ENCODE data around the gene TNFRSF21. TPM values are rescaled to one million over a fixed set of nuclear protein-coding genes. Genes with fewer than 3 reads are reported as not detected.

TNFRSF21 gene
- total and polyA plus RNA-seq, 2 donors from 2014 or later = 40.3 to 45.5 TPM

DNA sequence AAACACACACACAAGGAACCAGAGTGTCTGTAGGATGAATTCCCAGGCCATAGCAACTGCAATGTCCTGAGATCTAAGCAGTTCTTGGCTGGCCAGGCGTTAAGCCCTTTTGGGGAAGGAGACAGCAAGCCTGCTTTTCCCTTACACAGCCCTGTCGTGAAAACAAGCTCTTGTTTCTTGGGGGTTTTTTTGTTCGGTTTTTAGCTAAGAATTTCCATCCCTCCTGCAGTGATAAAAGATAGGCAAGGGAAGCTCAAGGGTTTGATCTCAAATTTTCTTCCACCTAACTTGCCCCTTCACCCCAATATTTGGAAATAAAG lies 1.5 kb downstream of the TNFRSF21 start:
- no peaks in the 10 kb centered on the region for H3K36me3 ChIP-seq (ENCODE audit: control insufficient read depth in 2 of 3, insufficient read depth in 3 of 3, low read length in 3 of 3)
- intact Hi-C loops (cut with DNase I) = loop anchor here (5.0 kb wide), 1 partner anchor 206 kb away; no protein-coding TSS in a partner anchor
- H3K9me3 ChIP-seq (ENCODE audit: control insufficient read depth in 2 of 3, insufficient read depth in 1 of 3, low read length in 3 of 3) = no peaks in the 10 kb centered on the region
- peak in 3 of 5 donors; percentile 43 to 46 (median 43) for DNase-seq
- FAIRE-seq = no peak
- H3K4me3 ChIP-seq (ENCODE audit: low read length in 3 of 3) = peak overlapping the region; percentile 64 to 81 (median 68)
- TF ChIP-seq, protein P1, sequence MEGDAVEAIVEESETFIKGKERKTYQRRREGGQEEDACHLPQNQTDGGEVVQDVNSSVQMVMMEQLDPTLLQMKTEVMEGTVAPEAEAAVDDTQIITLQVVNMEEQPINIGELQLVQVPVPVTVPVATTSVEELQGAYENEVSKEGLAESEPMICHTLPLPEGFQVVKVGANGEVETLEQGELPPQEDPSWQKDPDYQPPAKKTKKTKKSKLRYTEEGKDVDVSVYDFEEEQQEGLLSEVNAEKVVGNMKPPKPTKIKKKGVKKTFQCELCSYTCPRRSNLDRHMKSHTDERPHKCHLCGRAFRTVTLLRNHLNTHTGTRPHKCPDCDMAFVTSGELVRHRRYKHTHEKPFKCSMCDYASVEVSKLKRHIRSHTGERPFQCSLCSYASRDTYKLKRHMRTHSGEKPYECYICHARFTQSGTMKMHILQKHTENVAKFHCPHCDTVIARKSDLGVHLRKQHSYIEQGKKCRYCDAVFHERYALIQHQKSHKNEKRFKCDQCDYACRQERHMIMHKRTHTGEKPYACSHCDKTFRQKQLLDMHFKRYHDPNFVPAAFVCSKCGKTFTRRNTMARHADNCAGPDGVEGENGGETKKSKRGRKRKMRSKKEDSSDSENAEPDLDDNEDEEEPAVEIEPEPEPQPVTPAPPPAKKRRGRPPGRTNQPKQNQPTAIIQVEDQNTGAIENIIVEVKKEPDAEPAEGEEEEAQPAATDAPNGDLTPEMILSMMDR (IDR thresholded peaks at IDR 0.05; ENCODE audit: borderline replicate concordance, extremely low read depth, insufficient read depth) = no peak
- H3K4me1 ChIP-seq (ENCODE audit: control insufficient read depth in 2 of 3, insufficient read depth in 2 of 3, low read depth in 1 of 3, low read length in 3 of 3) = peaks cover 0 to 12% (median 3%) of the 10 kb centered on the region in 3 donors
- no peaks in the 10 kb centered on the region for H3K27me3 ChIP-seq (ENCODE audit: control insufficient read depth, insufficient read depth, low read length)
- H3K9ac ChIP-seq (ENCODE audit: low read length in 3 of 3) = peak overlapping the region in 2 of 3 donors; percentile 25 to 91
- H3K27ac ChIP-seq (ENCODE audit: low read depth in 2 of 2, low read length in 2 of 2) = peak overlapping the region; percentile 59 to 85

DNA sequence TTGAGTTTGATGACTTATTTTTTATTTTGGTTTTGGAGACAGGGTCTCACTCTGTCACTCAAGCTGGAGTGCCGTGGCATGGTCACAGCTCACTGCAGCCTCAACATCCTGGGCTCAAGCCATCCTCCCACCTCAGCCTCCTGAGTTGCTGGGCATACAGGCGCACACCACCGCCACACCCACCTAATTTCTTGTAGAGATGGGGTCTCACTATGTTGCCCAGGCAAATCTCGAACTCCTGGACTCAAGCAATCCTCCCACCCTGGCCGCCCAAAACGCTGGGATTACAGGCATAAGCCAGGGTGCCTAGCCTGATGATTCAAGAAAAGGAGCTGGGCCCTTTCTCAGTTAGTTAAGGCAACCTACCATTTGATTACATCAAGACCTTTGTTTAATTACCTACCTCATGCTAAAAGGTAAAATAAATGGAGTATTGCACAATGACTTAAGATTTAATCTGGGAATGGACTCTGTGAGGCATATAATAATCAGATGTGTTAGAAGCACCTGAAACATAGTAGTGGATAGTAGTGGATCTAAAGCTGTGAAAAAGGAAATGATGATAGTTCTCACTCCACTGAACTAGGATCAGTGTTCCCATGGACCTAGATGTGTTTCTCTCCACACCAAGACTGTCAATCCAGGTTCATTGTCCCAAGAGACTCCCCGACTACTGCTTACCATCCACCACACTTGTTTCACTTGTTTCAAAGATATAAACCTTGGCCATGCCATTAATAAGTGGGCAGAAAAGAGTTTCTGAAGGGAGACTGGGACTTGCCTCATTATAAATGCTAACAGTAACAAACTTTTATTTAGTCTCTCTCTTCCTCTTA lies 2.1 kb downstream of the TNFRSF21 start:
- DNase-seq (no peak), FAIRE-seq (no peak)
- peak overlapping the region in 1 of 3 donors; percentile 91 for H3K9ac ChIP-seq (ENCODE audit: low read length in 3 of 3)
- H3K4me1 ChIP-seq (ENCODE audit: control insufficient read depth in 2 of 3, insufficient read depth in 2 of 3, low read depth in 1 of 3, low read length in 3 of 3) = peaks cover 0 to 12% (median 3%) of the 10 kb centered on the region in 3 donors
- peak overlapping the region; percentile 23 to 81 (median 68) for H3K4me3 ChIP-seq (ENCODE audit: low read length in 3 of 3)
- TF ChIP-seq, protein P1 (IDR thresholded peaks at IDR 0.05; ENCODE audit: borderline replicate concordance, extremely low read depth, insufficient read depth) = no peak
- intact Hi-C loops (cut with DNase I) = loop anchor here (5.0 kb wide), 1 partner anchor 205 kb away; no protein-coding TSS in a partner anchor
- no peaks in the 10 kb centered on the region for H3K27me3 ChIP-seq (ENCODE audit: control insufficient read depth, insufficient read depth, low read length)
- H3K36me3 ChIP-seq (ENCODE audit: control insufficient read depth in 2 of 3, insufficient read depth in 3 of 3, low read length in 3 of 3) = no peaks in the 10 kb centered on the region
- no peaks in the 10 kb centered on the region for H3K9me3 ChIP-seq (ENCODE audit: control insufficient read depth in 2 of 3, insufficient read depth in 1 of 3, low read length in 3 of 3)
- peak overlapping the region; percentile 59 to 85 for H3K27ac ChIP-seq (ENCODE audit: low read depth in 2 of 2, low read length in 2 of 2)

DNA sequence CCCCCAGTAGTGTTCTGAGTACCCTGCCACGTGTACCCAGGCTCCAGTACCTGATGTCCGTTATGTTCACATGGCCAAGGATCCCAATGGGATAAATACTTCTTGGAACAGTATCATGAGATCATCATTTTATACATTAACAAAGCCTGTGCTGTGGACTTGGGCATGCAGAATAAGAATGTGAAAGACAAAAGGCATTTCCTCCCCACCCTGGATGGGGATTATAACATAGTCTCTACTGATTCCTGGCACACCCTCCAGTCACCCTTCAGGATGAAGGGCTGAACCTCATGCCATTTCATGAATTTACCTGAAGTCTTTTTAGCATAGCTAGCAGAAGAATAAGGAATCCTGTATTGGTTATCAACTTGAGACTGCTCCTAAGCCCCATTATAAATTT lies 2.8 kb downstream of the TNFRSF21 start:
- H3K9ac ChIP-seq (ENCODE audit: low read length in 3 of 3) = peak overlapping the region in 1 of 3 donors; percentile 30
- peak overlapping the region in 2 of 3 donors; percentile 12 to 81 for H3K4me3 ChIP-seq (ENCODE audit: low read length in 3 of 3)
- no peaks in the 10 kb centered on the region for H3K9me3 ChIP-seq (ENCODE audit: control insufficient read depth in 2 of 3, insufficient read depth in 1 of 3, low read length in 3 of 3)
- intact Hi-C loops (cut with DNase I) = loop anchor here (5.0 kb wide), 1 partner anchor 205 kb away; no protein-coding TSS in a partner anchor
- no peaks in the 10 kb centered on the region for H3K27me3 ChIP-seq (ENCODE audit: control insufficient read depth, insufficient read depth, low read length)
- TF ChIP-seq, protein P1 (IDR thresholded peaks at IDR 0.05; ENCODE audit: borderline replicate concordance, extremely low read depth, insufficient read depth) = no peak
- H3K27ac ChIP-seq (ENCODE audit: low read depth in 2 of 2, low read length in 2 of 2) = peak overlapping the region in 1 of 2 donors; percentile 40
- H3K4me1 ChIP-seq (ENCODE audit: control insufficient read depth in 2 of 3, insufficient read depth in 2 of 3, low read depth in 1 of 3, low read length in 3 of 3) = peaks cover 0 to 12% (median 3%) of the 10 kb centered on the region in 3 donors
- no peak for DNase-seq
- H3K36me3 ChIP-seq (ENCODE audit: control insufficient read depth in 2 of 3, insufficient read depth in 3 of 3, low read length in 3 of 3) = no peaks in the 10 kb centered on the region
- no peak for FAIRE-seq

Measured in kidney (tissue), 14 donors.